Ovary (tissue), 9 donors: ENCODE measurements around the gene ARMC2. TPM values are rescaled to one million over a fixed set of nuclear protein-coding genes. Genes with fewer than 3 reads are reported as not detected.

ENCODE experiments used
- DNase-seq, 5 donors: peaks; one replicate each; pipeline ENCODE4 v3.0.0-alpha.2; 2019 to 2020
- H3K27ac ChIP-seq, 2 donors: fragments of 200-600 bp; one replicate each; pipeline versions ENCODE4 v1.5.1 to v1.8.0; 2019 to 2022
- H3K27me3 ChIP-seq: fragments of 200-600 bp; one replicate; pipeline ENCODE4 v1.8.0; 2022
- H3K36me3 ChIP-seq: fragments of 200-600 bp; sonication (generic); one replicate; pipeline ENCODE4 v1.5.1; 2019
- H3K4me1 ChIP-seq: one replicate; pipeline ENCODE4 v1.8.1; 2013; ENCODE audit warnings: mild to moderate bottlenecking, moderate library complexity; ENCODE audit not compliant: insufficient read depth
- H3K4me3 ChIP-seq: fragments of 200-600 bp; sonication (generic); one replicate; pipeline ENCODE4 v1.5.1; 2017
- H3K9me3 ChIP-seq, 2 donors: fragments of 200-600 bp in 1 of 2; sonication (generic) in 1 of 2; one replicate each; pipeline versions ENCODE4 v1.5.1 to v1.8.1; 2013 to 2019; ENCODE audit warnings: mild to moderate bottlenecking in 1 of 2, moderate library complexity in 1 of 2
- CTCF ChIP-seq, 3 donors: fragments of 450-650 bp in 2 of 3; fragments of 200-600 bp in 1 of 3; IDR thresholded peaks; one replicate each; pipeline versions ENCODE4 v1.5.1 to v1.8.0; 2016 to 2022; ENCODE audit warnings: antibody characterized with exemption in 3 of 3, mild to moderate bottlenecking in 1 of 3
- EP300 ChIP-seq: sonication (generic); formaldehyde crosslinking; IDR thresholded peaks from one replicate; pipeline ENCODE4 v1.6.1; 2017; ENCODE audit warnings: antibody characterized with exemption
- POLR2A ChIP-seq: fragments of 450-650 bp; IDR thresholded peaks from one replicate; pipeline ENCODE4 v1.6.1; 2017; ENCODE audit warnings: antibody characterized with exemption, mild to moderate bottlenecking, moderate library complexity
- WGBS, 3 donors: extraction: QIAGEN DNeasy Blood & Tissue Kit in 1 of 3; methylation state at CpG; one replicate each; pipeline versions ENCODE4 v1.1.5 to v1.1.7; 2013 to 2017; 5-methylcytosine and 5-hydroxymethylcytosine counted together
- intact Hi-C, 4 donors: fragments of 100-400 bp; cut with DNase I; formaldehyde crosslinking; loops; one replicate each; pipeline versions ENCODE4 v1.11.0 to v1.15.1; 2022 to 2023
- polyA plus RNA-seq, 2 donors: library from polyadenylated mRNA; stranded (reverse); fragments of 200-250 nt in 1 of 2; fragments of 350-450 nt in 1 of 2; fragmentation: Illumina TruSeq in 1 of 2; extraction: RNeasy Lipid Tissue Mini Kit (QIAGEN cat#74804) in 1 of 2; gene quantifications; one replicate each; pipeline ENCODE4 v1.2.3, GENCODE V29; 2013 to 2014
- total RNA-seq, 7 donors: library from RNA; depleted of rRNA in 2 of 7; stranded (reverse); fragments of >200 nt in 2 of 7; fragmentation: NEBNext Ultra II Directional in 3 of 7; extraction: Animal tissue kit (Norgen Biotek cat#: 25700) in 3 of 7; gene quantifications; one replicate each; pipeline versions ENCODE4 v1.1.0 to v1.2.4, GENCODE V29; 2016 to 2023
- donor health status: DM: no; HTN: no; CAD: no; lungs with moderate emphysema.
- donor health status: DM: no; HTN: no; CAD: no.
- donor health status: Bipolar disorder and iron deficiency.
- donor health status: DM: yes; HTN: yes; CAD: no.
- donor health status: DM: no; HTN: no; CAD: no.
- donor health status: DM: yes; HTN: yes; CAD: no.

Gene ARMC2
- total and polyA plus RNA-seq, 9 donors, result 3.2 to 14.7 (median 9.2) TPM

- H3K4me1 ChIP-seq, result peaks cover 17% of the 10 kb centered on the region
- H3K4me3 ChIP-seq, result no peak overlapping the region
- intact Hi-C loops, result loop anchor here in 1 of 4 donors (10.0 kb wide), 1 partner anchor 62 kb away; no protein-coding TSS in a partner anchor
- no peak for DNase-seq
- no peaks in the 10 kb centered on the region for H3K27me3 ChIP-seq
- TF ChIP-seq EP300, result no peak
- TF ChIP-seq POLR2A, result no peak
- no peak for TF ChIP-seq CTCF (IDR thresholded peaks at IDR 0.05)
- WGBS, 3 donors, result 44 to 48% (median 47%) methylated on average over 9 of the region's 9 CpGs
- no peaks in the 10 kb centered on the region for H3K9me3 ChIP-seq
- H3K27ac ChIP-seq, result peak overlapping the region; percentile 78 to 95
- no peaks in the 10 kb centered on the region for H3K36me3 ChIP-seq
These were observed 94.6 kb downstream of the ARMC2 start for GRCh38 chr6:108942556-108943492.

- peaks cover 25% of the 10 kb centered on the region for H3K4me1 ChIP-seq
- no peak for DNase-seq
- H3K27ac ChIP-seq, result peak overlapping the region; percentile 78 to 95
- no peaks in the 10 kb centered on the region for H3K9me3 ChIP-seq
- H3K27me3 ChIP-seq, result no peaks in the 10 kb centered on the region
- intact Hi-C loops, result loop anchor here in 1 of 4 donors (10.0 kb wide), 1 partner anchor 61 kb away; no protein-coding TSS in a partner anchor
- TF ChIP-seq CTCF (IDR thresholded peaks at IDR 0.05) (no peak), EP300 (no peak), POLR2A (no peak)
- 72 to 88% (median 81%) methylated on average over 1 of the region's 1 CpG for WGBS, 3 donors
- H3K4me3 ChIP-seq, result no peak overlapping the region
- no peaks in the 10 kb centered on the region for H3K36me3 ChIP-seq
These were observed 95.8 kb downstream of the ARMC2 start for GRCh38 chr6:108944071-108944470.

GRCh38 chr6:108944707-108945680 is 96.8 kb downstream of the ARMC2 start:
- peak; percentile 77 to 89 (median 81) for DNase-seq
- intact Hi-C loops, result loop anchor here in 2 of 4 donors (5.0 to 10.0 kb wide), 4 partner anchors 60 to 383 kb away; partner anchors contain the start of gene FOXO3 (in 1 of the 2)
- H3K4me3 ChIP-seq, result peak overlapping the region; percentile 15
- peak overlapping the region; percentile 85 to 95 for H3K27ac ChIP-seq
- H3K9me3 ChIP-seq, result no peaks in the 10 kb centered on the region
- no peak for TF ChIP-seq EP300
- no peak for TF ChIP-seq POLR2A
- no peak for TF ChIP-seq CTCF (IDR thresholded peaks at IDR 0.05)
- peaks cover 25% of the 10 kb centered on the region for H3K4me1 ChIP-seq
- H3K27me3 ChIP-seq, result no peaks in the 10 kb centered on the region
- no peaks in the 10 kb centered on the region for H3K36me3 ChIP-seq
- WGBS, 3 donors, result 4 to 10% (median 5%) methylated on average over 12 of the region's 12 CpGs

- DNase-seq, result peak; percentile 85 to 94 (median 92)
- Histone ChIP-seq H3K4me3 (peak overlapping the region; percentile 15), H3K36me3 (no peaks in the 10 kb centered on the region), H3K27me3 (no peaks in the 10 kb centered on the region), H3K4me1 (peaks cover 25% of the 10 kb centered on the region), H3K9me3 (no peaks in the 10 kb centered on the region), H3K27ac (peak overlapping the region; percentile 85 to 95)
- 0 to 5% (median 3%) methylated on average over 10 of the region's 10 CpGs for WGBS, 3 donors
- TF ChIP-seq POLR2A (peak; percentile 24), EP300 (no peak), CTCF (IDR thresholded peaks at IDR 0.05) (no peak)
- intact Hi-C loops, result loop anchor here in 2 of 4 donors (5.0 to 10.0 kb wide), 4 partner anchors 59 to 383 kb away; partner anchors contain the start of gene FOXO3 (in 1 of the 2)
These were observed 97.5 kb downstream of the ARMC2 start for GRCh38 chr6:108945681-108946159.
